Measurements from ENCODE around the gene AMER3.

Gene AMER3

DNA sequence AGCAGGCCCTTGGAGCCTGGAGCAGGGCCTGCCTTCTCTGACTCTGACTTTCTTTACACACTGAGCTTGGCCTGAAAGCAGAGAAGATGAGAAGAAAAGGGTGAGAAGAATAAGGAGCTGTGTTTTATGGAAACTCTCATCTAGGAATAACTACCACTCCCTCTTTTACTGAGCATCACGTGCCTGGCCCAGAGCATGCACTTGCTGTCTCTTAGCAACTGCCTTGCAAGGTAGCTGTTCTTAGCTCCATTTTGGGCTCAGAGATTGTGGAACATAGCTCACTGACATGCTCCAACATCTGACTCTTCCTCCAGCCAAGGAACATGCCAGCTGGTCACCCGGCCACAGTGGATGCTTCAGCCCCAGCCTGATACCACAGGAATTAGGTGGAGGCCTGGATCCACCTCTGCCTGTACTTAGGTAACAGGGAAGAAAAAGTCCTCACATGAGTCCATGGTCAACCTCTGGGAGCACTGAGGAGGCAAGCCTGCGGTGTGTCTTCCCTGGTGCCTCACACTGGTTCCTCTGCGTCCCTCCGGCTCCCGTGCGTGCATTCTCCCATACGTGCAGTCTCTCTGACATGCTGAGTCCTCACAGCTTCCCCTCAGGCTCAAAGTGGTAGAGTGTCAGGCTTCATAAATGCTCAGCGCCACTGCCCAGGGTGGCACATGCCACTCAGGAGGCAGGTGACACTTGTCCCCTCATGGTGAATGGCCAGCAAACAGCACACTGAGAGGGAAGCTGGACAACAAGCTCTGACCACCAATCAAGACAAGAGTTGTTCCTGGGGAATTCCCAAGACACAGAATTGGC is 35.7 kb downstream of the AMER3 start:
- no peak for TF ChIP-seq CTCF (IDR thresholded peaks at IDR 0.05; ENCODE audit: borderline replicate concordance, control extremely low read depth, extremely low read depth, insufficient read depth, missing control alignments)
- in situ Hi-C loops (cut with MboI; ENCODE audit: low sequenced_read_pairs, unreplicated experiment), result no loop called here
- DNase-seq (ENCODE audit: low spot score), result no peak

DNA sequence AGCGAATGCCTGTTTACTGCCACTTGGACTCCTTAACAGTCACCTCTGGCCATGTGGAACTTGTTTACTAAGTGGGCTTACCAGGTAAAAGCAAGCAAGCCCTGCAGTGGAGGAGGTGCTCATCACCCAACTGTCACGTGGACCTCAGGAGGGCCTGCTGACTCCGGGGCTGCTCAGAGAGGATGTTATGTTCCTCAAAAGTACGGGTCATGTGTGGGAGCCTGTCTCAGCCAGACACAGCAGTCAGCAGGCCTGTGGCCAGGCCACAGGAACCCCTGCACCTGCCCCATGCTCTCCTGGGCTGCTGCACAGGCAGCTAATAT is 36.2 kb downstream of the AMER3 start:
- no peak for TF ChIP-seq CTCF (IDR thresholded peaks at IDR 0.05; ENCODE audit: borderline replicate concordance, control extremely low read depth, extremely low read depth, insufficient read depth, missing control alignments)
- DNase-seq (ENCODE audit: low spot score), result no peak
- in situ Hi-C loops (cut with MboI; ENCODE audit: low sequenced_read_pairs, unreplicated experiment), result no loop called here

- no peak for TF ChIP-seq CTCF (IDR thresholded peaks at IDR 0.05; ENCODE audit: borderline replicate concordance, control extremely low read depth, extremely low read depth, insufficient read depth, missing control alignments)
- DNase-seq (ENCODE audit: low spot score), result no peak
- in situ Hi-C loops (cut with MboI; ENCODE audit: low sequenced_read_pairs, unreplicated experiment), result no loop called here
Observed at GRCh38 chr2:130795431-130795830, 40.1 kb downstream of the AMER3 start.

DNA sequence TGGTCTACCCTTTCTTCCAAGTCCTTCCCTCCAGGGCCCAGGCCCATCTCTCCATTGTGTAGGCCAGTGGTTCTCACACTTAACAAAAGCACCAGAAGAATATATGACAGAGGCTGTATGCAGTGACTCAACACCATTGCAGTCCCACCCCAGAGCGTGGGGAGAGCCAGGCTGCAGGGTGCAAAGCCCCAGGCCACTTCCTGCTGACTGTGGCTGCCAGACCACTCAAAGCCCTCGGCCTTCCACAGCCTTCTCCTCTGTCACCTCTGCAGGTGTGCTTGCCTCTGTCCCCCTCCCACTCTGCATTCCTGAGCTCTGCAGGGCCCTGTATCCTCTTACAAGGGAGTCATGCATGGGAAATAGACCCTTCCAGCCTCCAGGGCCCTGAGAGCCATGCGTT is 41.0 kb downstream of the AMER3 start:
- in situ Hi-C loops (cut with MboI; ENCODE audit: low sequenced_read_pairs, unreplicated experiment), result no loop called here
- no peak for TF ChIP-seq CTCF (IDR thresholded peaks at IDR 0.05; ENCODE audit: borderline replicate concordance, control extremely low read depth, extremely low read depth, insufficient read depth, missing control alignments)
- DNase-seq (ENCODE audit: low spot score), result no peak

- in situ Hi-C loops (cut with MboI; ENCODE audit: low sequenced_read_pairs, unreplicated experiment), result no loop called here
- TF ChIP-seq CTCF (IDR thresholded peaks at IDR 0.05; ENCODE audit: borderline replicate concordance, control extremely low read depth, extremely low read depth, insufficient read depth, missing control alignments), result peak; percentile 98
- peak; percentile 94 for DNase-seq (ENCODE audit: low spot score)
Observed at GRCh38 chr2:130797493-130798435, 42.4 kb downstream of the AMER3 start.

GRCh38 chr2:130798472-130799218 is 43.3 kb downstream of the AMER3 start:
- DNase-seq (ENCODE audit: low spot score), result no peak
- in situ Hi-C loops (cut with MboI; ENCODE audit: low sequenced_read_pairs, unreplicated experiment), result no loop called here
- TF ChIP-seq CTCF (IDR thresholded peaks at IDR 0.05; ENCODE audit: borderline replicate concordance, control extremely low read depth, extremely low read depth, insufficient read depth, missing control alignments), result no peak
